Dedifferentiated amniotic fluid mesenchymal stem cell (primary cell): Measurements from ENCODE around the gene PDSS2.
"Not testable (repeated sequence)": the region's sequence is repeated elsewhere in the genome, so short reads cannot be mapped to it uniquely, and the experiment has no call there.

Experiments used
- DNase-seq: peaks from one replicate; pipeline ENCODE4 v3.0.0-alpha.2; 2016; ENCODE audit errors: extremely low spot score

The PDSS2 gene

DNA sequence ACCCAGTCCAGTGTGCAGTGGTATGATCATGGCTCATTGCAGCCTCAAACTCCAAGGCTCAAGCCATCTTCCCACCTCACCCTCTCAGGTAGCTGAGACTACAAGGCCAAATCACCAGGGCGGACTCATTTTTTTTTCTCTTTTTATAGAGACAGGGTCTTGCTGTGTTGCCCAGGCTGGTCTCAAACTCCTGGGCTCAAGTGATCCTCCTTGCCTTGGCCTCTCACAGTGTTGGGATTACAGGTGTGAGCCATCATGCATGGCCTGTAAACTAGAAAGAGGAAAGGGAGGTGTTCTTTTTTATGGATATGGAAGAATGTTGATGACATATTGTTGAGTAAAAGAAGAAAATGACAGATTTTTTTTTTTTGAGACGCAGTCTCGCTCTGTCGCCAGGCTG lies 339.0 kb downstream of the PDSS2 start:
- no peak for DNase-seq

GRCh38 chr6:107118976-107119375 lies 340.4 kb downstream of the PDSS2 start:
- no peak for DNase-seq

- not testable (repeated sequence) for DNase-seq
Measured at GRCh38 chr6:107118540-107118939, 340.8 kb downstream of the PDSS2 start.

- DNase-seq = no peak
Measured at GRCh38 chr6:107116931-107117330, 342.4 kb downstream of the PDSS2 start.

DNA sequence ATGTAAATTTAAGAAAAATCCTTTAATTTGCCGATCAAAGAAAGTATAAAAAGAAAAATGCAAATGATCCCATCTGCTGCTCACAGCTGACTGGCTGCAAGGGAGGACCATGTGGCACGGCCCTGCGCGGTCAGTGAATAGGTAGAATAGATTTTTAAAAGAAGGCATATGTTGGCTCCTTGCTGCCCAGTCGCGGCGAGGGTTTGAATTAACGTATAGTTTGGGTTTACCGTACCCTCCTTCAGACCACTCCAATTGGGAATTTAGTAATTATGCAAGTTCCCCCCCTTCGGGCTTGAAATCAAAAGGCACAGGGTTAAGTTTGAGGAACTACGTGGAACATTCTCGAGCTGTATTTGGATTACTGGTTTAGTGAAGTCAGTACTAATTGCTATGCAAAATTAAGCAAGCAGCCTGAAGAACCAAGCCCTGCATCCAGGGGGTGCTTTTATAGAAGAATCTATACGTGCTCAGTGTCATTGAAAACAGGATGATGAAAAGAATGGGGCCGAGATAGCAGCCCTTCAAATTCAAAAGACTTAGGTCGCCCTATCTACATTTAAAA lies 343.0 kb downstream of the PDSS2 start:
- no peak for DNase-seq

GRCh38 chr6:107115695-107116327 lies 343.6 kb downstream of the PDSS2 start:
- no peak for DNase-seq

DNA sequence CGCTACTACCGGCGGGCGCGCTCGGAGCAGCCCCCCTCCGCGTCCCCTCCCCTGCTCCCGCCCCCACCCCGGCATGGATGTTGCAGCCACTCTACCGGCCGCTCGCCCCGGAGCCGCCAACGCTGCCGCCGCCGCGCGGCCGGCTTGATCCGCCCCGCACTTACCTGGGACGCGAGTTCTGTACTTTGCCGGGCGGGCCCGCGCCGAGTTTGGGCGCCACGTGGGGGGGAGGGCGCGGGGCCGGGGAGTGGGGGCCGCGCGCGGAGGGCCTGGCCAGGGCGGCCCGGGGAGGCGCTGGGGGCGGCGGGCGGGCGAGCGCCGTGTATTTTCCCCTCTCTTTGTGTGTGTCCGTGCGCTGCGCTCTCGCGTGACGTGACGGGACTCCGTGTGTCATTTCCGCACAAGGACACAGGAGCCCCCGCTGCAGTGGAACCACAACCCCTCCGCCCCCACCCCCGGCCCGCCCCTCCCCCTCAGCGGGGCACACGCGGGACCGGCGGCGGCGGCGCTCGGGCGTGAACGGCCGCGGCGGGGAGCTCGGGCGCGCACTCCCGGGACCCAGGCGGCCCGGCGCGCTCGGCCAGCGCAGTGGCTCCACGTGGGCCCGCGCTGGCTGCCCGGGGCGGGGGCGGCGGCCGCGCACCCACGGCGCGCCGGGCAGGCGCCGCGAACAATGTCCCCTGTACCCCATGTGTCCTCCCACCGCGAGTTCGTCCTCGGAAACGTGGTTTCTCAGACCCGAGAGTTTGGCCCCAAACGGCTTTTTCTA lies 344.3 kb downstream of the PDSS2 start, which contains the start of gene BEND3:
BEND3 (minus strand) TSS at position 590 of the 769 bp plus-strand sequence. CDS start 16,230 bp downstream, outside the sequence.
- DNase-seq = no peak

DNA sequence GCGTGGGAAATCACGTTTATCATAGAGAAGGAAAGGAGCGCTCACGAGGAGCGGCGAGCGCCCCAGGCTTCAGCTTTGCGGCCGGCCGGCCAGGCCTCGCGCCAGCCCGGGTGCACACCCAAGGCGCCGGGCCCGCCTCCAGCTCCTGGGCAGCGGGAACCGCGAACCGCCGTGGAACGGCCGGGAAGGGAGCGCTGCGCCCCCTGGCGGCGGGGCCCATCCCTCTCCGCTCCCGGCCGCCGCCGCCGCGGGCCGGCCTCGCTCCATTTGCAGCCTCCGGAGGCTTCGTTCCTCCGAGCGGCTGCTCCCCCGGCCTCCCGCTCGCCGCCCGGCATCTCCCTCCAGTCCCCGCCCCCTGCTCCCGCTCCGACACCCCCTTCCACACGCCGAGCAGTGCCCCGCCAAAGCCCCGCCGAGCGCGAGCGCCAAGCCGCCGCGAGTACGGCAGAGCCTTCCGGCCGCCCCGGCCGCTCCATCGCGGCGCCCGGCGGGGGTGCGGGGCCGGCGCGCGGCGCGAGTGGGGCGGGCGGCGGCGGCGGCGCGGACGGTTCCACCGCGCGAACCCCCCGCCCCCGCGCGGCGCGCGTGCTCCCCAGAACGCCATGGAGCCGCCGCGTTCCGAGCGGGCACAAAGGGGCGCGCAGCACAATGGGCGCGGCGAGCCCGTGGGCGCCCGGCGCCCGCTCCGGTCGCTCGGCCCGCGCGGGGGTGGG lies 345.0 kb downstream of the PDSS2 start:
- peak; percentile 81 for DNase-seq

GRCh38 chr6:107110200-107110599 lies 349.2 kb downstream of the PDSS2 start:
- no peak for DNase-seq

GRCh38 chr6:107108201-107108890 lies 351.0 kb downstream of the PDSS2 start:
- no peak for DNase-seq

- no peak for DNase-seq
Measured at GRCh38 chr6:107107791-107108190, 351.6 kb downstream of the PDSS2 start.

- no peak for DNase-seq
Measured at GRCh38 chr6:107106165-107106564, 353.2 kb downstream of the PDSS2 start.

GRCh38 chr6:107105511-107106116 lies 353.8 kb downstream of the PDSS2 start:
- no peak for DNase-seq

DNA sequence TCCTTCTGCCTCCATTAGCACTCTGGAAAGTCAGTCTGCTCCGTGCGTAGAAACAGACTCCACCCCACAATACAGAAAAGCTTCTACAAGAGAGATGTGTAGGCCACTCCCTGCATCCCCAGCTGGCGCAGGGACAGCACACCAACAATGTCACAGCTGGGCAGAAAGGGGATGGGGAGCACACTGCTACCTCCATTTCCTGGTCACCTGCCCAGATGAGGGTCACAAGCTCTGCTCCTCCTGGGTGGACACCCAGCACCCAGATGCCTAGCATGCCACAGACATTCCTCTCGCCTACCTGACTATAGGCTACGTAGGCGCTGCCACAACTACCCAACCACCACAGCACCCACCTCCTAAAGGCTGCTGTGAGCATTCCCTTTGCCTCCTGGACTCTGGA lies 356.3 kb downstream of the PDSS2 start:
- DNase-seq = no peak
